ENCODE results near the gene RBM45. TPM values are rescaled to one million over a fixed set of nuclear protein-coding genes. Genes with fewer than 3 reads are reported as not detected.

RBM45 gene
- total RNA-seq, 1 experiment from 2014 or later = 10.5 TPM

- Histone ChIP-seq H3K27ac (ENCODE audit: low read length) (no peak overlapping the region), H3F3A (ENCODE audit: low read length, unreplicated experiment) (no peaks in the 10 kb centered on the region), H3K9me2 (replicated peaks; ENCODE audit: low read length) (no peaks in the 10 kb centered on the region), H3K79me2 (ENCODE audit: low read length) (no peaks in the 10 kb centered on the region), H3K27me3 (ENCODE audit: low read length) (peaks cover 15% of the 10 kb centered on the region), H3K9me3 (ENCODE audit: low read length) (no peaks in the 10 kb centered on the region), H3K4me3 (ENCODE audit: low read length) (no peak overlapping the region), H3K36me3 (ENCODE audit: low read depth, low read length) (no peaks in the 10 kb centered on the region), H3K4me2 (ENCODE audit: low read length) (no peak overlapping the region), H3K4me1 (ENCODE audit: insufficient read depth, low read length) (peaks cover under 1% of the 10 kb centered on the region; the same call in 1 of the 2 replicates), H4K20me1 (ENCODE audit: low read length) (no peaks in the 10 kb centered on the region), H3K9ac (ENCODE audit: low read length) (no peak overlapping the region), H2AFZ (ENCODE audit: low read length) (no peak overlapping the region)
- BruUV-seq (replicated peaks) = no TSS peak
- no peak for TF ChIP-seq CTCF (conservative IDR thresholded peaks at IDR 0.05; ENCODE audit: low read depth, low read length)
- TF ChIP-seq EZH2phosphoT487 (IDR thresholded peaks at IDR 0.05; ENCODE audit: borderline replicate concordance, low read length) = no peak
- TF ChIP-seq EZH2 (IDR thresholded peaks at IDR 0.05; ENCODE audit: low read length, unreplicated experiment) = no peak
- CTCF ChIA-PET = no interaction called here
- DNase-seq = no peak
- intact Hi-C loops (cut with micrococcal nuclease) = no loop called here
- POLR2A ChIA-PET (ENCODE audit: unreplicated experiment) = no interaction called here
- no peak; the same call in 1 of the 2 replicates for ATAC-seq
These were observed 45.2 kb upstream of the RBM45 start for GRCh38 chr2:178066890-178067669.

DNA sequence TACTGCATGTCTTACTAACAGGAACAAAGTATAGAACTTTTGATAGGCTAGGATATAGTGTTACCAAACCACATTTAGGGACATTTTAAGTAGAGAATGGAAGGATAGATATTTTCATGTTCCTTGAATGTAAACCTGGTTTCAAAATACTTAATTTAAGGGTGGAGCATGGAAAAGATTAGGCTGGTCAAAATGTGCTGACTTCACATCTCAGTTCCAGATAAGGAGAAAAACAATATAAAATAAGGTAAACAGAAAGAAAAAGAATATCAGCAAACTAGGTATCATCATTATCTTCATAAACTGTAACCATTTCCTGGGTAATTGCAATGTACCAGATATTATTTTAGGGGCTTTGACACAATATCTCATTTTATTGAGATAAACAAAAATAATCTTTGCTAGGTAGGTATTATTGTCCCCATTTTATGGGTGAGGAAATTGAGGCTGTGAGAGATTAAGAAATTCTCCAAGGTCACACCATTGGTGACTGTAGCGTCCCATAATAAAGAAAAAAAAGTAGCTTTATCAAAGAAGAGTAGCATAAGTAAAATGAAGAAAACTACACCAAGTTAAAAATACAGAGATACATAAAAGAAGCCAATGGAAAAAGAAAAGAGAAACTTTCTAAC, 43.3 kb upstream of the RBM45 start:
- H3K4me1 ChIP-seq (ENCODE audit: insufficient read depth, low read length) = peaks cover 16% of the 10 kb centered on the region
- H3F3A ChIP-seq (ENCODE audit: low read length, unreplicated experiment) = no peaks in the 10 kb centered on the region
- no peak overlapping the region for H3K9ac ChIP-seq (ENCODE audit: low read length)
- TF ChIP-seq EZH2 (IDR thresholded peaks at IDR 0.05; ENCODE audit: low read length, unreplicated experiment) = no peak
- no peak for TF ChIP-seq CTCF (conservative IDR thresholded peaks at IDR 0.05; ENCODE audit: low read depth, low read length)
- no peak for TF ChIP-seq EZH2phosphoT487 (IDR thresholded peaks at IDR 0.05; ENCODE audit: borderline replicate concordance, low read length)
- H2AFZ ChIP-seq (ENCODE audit: low read length) = no peak overlapping the region
- H3K4me3 ChIP-seq (ENCODE audit: low read length) = no peak overlapping the region
- peaks cover 8% of the 10 kb centered on the region; the same call in 1 of the 2 replicates for H3K27me3 ChIP-seq (ENCODE audit: low read length)
- no peak overlapping the region for H3K4me2 ChIP-seq (ENCODE audit: low read length)
- no peak for ATAC-seq
- no peak for DNase-seq
- H3K9me3 ChIP-seq (ENCODE audit: low read length) = no peaks in the 10 kb centered on the region
- no TSS peak for BruUV-seq (replicated peaks)
- H3K79me2 ChIP-seq (ENCODE audit: low read length) = no peaks in the 10 kb centered on the region
- CTCF ChIA-PET = interaction anchor here (0.6 kb wide), 1 partner anchor 61 kb away, joined by 3 read pairs; no protein-coding TSS in a partner anchor
- no peak overlapping the region for H3K27ac ChIP-seq (ENCODE audit: low read length)
- H4K20me1 ChIP-seq (ENCODE audit: low read length) = no peaks in the 10 kb centered on the region
- no peaks in the 10 kb centered on the region for H3K36me3 ChIP-seq (ENCODE audit: low read depth, low read length)
- no peaks in the 10 kb centered on the region for H3K9me2 ChIP-seq (replicated peaks; ENCODE audit: low read length)
- POLR2A ChIA-PET (ENCODE audit: unreplicated experiment) = no interaction called here
- intact Hi-C loops (cut with micrococcal nuclease) = no loop called here

DNA sequence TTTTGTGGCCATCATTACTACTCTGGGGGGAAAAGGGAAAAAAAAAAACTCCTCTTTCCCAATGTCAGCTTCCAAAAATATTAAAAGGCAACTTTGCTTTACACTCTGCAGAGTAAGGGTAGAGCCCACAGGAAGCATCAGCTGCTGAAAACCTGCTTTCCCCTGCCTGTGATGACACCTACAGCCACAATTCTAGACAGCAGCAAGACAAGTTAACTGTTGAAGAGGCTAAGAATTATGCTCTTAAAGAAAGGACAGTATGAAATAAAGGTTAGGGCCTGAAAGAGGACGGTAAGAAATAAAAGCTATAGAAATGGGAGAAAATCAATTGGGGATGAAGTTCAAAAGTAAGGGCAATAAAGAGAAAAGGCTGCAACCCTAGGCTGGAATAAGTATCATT, 42.7 kb upstream of the RBM45 start:
- POLR2A ChIA-PET (ENCODE audit: unreplicated experiment) = no interaction called here
- Histone ChIP-seq H4K20me1 (ENCODE audit: low read length) (no peaks in the 10 kb centered on the region), H3K9me2 (replicated peaks; ENCODE audit: low read length) (no peaks in the 10 kb centered on the region), H3F3A (ENCODE audit: low read length, unreplicated experiment) (no peaks in the 10 kb centered on the region), H3K36me3 (ENCODE audit: low read depth, low read length) (no peaks in the 10 kb centered on the region), H3K4me3 (ENCODE audit: low read length) (no peak overlapping the region), H3K27ac (ENCODE audit: low read length) (no peak overlapping the region), H2AFZ (ENCODE audit: low read length) (no peak overlapping the region), H3K9ac (ENCODE audit: low read length) (no peak overlapping the region), H3K79me2 (ENCODE audit: low read length) (no peaks in the 10 kb centered on the region), H3K27me3 (ENCODE audit: low read length) (peaks cover 8% of the 10 kb centered on the region; the same call in 1 of the 2 replicates), H3K9me3 (ENCODE audit: low read length) (no peaks in the 10 kb centered on the region), H3K4me2 (ENCODE audit: low read length) (no peak overlapping the region), H3K4me1 (ENCODE audit: insufficient read depth, low read length) (peaks cover 21% of the 10 kb centered on the region)
- DNase-seq = no peak
- no TSS peak for BruUV-seq (replicated peaks)
- intact Hi-C loops (cut with micrococcal nuclease) = no loop called here
- no peak for ATAC-seq
- CTCF ChIA-PET = interaction anchor here (0.6 kb wide), 1 partner anchor 61 kb away, joined by 3 read pairs; no protein-coding TSS in a partner anchor
- TF ChIP-seq CTCF (conservative IDR thresholded peaks at IDR 0.05; ENCODE audit: low read depth, low read length) (no peak), EZH2phosphoT487 (IDR thresholded peaks at IDR 0.05; ENCODE audit: borderline replicate concordance, low read length) (no peak), EZH2 (IDR thresholded peaks at IDR 0.05; ENCODE audit: low read length, unreplicated experiment) (no peak)
